HEK293T (cell line): ENCODE results near the gene DGKD.
"Not testable (repeated sequence)": the region's sequence is repeated elsewhere in the genome, so short reads cannot be mapped to it uniquely, and the experiment has no call there.

Experiments used
- CTCF ChIA-PET: fragments of 350-600 bp; formaldehyde crosslinking; extraction: SDS; loops from one replicate; lab custom pipeline; 2021; ENCODE audit warnings: antibody characterized with exemption, inconsistent platforms; lab: Yijun Ruan, JAX
- POLR2A ChIA-PET: fragments of 350-600 bp; formaldehyde crosslinking; extraction: SDS; loops from one replicate; lab custom pipeline; 2020; ENCODE audit warnings: antibody characterized with exemption, inconsistent platforms; lab: Yijun Ruan, JAX
- DNase-seq: peaks from one replicate; pipeline ENCODE4 v3.0.0; 2012; ENCODE audit warnings: mixed read lengths; ENCODE audit errors: extremely low spot score
- ARNT ChIP-seq: fragments of 450-650 bp; IDR thresholded peaks from 2 replicates; pipeline ENCODE4 v1.6.1; 2017; ENCODE audit warnings: mild to moderate bottlenecking
- BHLHE40 ChIP-seq: fragments of 450-650 bp; IDR thresholded peaks from 2 replicates; pipeline ENCODE4 v1.6.1; 2016; ENCODE audit warnings: mild to moderate bottlenecking, moderate library complexity, borderline replicate concordance
- CTBP1 ChIP-seq: fragments of 450-650 bp; IDR thresholded peaks from 2 replicates; pipeline ENCODE4 v1.6.1; 2016; ENCODE audit warnings: borderline replicate concordance
- ELF4 ChIP-seq: fragments of 450-650 bp; IDR thresholded peaks from 2 replicates; pipeline ENCODE4 v1.6.1; 2017; ENCODE audit warnings: antibody characterized with exemption
- FOXA1 ChIP-seq: fragments of 450-650 bp; IDR thresholded peaks from 2 replicates; pipeline ENCODE4 v1.6.1; 2016; ENCODE audit warnings: mild to moderate bottlenecking
- FOXK2 ChIP-seq: fragments of 450-650 bp; IDR thresholded peaks from 2 replicates; pipeline ENCODE4 v1.6.1; 2016; ENCODE audit warnings: mild to moderate bottlenecking
- FOXM1 ChIP-seq: fragments of 450-650 bp; IDR thresholded peaks from 2 replicates; pipeline ENCODE4 v1.6.1; 2017; ENCODE audit warnings: mild to moderate bottlenecking, borderline replicate concordance
- HDGF ChIP-seq: fragments of 450-650 bp; IDR thresholded peaks from 2 replicates; pipeline ENCODE4 v1.6.1; 2017; ENCODE audit warnings: antibody characterized with exemption, borderline replicate concordance
- L3MBTL2 ChIP-seq: fragments of 450-650 bp; conservative IDR thresholded peaks from 2 replicates; pipeline ENCODE4 v1.6.1; 2016; ENCODE audit warnings: mild to moderate bottlenecking
- LEF1 ChIP-seq: fragments of 450-650 bp; IDR thresholded peaks from 2 replicates; pipeline ENCODE4 v1.6.1; 2017; ENCODE audit warnings: mild to moderate bottlenecking, borderline replicate concordance
- NFRKB ChIP-seq: fragments of 450-650 bp; IDR thresholded peaks from 2 replicates; pipeline ENCODE4 v1.6.1; 2016; ENCODE audit warnings: mild to moderate bottlenecking, moderate library complexity
- SP1 ChIP-seq: fragments of 450-650 bp; IDR thresholded peaks from 2 replicates; pipeline ENCODE4 v1.6.1; 2017
- SUZ12 ChIP-seq: fragments of 450-650 bp; IDR thresholded peaks from 2 replicates; pipeline ENCODE4 v1.6.1; 2016; ENCODE audit warnings: mild to moderate bottlenecking
- TARDBP ChIP-seq: fragments of 450-650 bp; IDR thresholded peaks from 2 replicates; pipeline ENCODE4 v1.6.1; 2016
- ZNF384 ChIP-seq: fragments of 450-650 bp; IDR thresholded peaks from 2 replicates; pipeline ENCODE4 v1.6.1; 2016
- TF ChIP-seq, protein P1 (sequence below): fragments of 450-650 bp; IDR thresholded peaks from 2 replicates; pipeline ENCODE4 v1.6.1; 2016

The DGKD gene

DNA sequence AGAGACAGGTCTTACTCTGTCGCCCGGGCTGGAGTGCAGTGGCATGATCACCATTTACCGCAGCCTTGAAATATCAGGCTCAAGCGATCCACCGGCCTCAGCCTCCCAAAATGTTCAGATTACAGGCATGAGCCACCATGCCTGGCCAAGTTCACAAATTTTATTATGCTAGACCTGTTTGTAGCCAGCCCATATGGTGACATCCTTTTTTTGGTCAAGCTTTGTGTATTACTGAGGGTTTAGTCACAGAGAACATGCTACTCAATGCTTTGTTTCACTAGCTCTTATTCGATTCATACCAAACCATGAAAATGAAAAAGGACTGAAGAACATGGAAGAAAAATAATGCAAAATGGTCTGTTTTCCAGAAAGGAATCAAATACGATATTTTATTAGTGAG, 41.4 kb downstream of the DGKD start:
- no peak for DNase-seq
- ChIA-PET POLR2A (no interaction called here), CTCF (no interaction called here)
- no peak for TF ChIP-seq FOXA1
- TF ChIP-seq, protein P1, sequence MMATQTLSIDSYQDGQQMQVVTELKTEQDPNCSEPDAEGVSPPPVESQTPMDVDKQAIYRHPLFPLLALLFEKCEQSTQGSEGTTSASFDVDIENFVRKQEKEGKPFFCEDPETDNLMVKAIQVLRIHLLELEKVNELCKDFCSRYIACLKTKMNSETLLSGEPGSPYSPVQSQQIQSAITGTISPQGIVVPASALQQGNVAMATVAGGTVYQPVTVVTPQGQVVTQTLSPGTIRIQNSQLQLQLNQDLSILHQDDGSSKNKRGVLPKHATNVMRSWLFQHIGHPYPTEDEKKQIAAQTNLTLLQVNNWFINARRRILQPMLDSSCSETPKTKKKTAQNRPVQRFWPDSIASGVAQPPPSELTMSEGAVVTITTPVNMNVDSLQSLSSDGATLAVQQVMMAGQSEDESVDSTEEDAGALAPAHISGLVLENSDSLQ, result no peak
- no peak for TF ChIP-seq CTBP1
- TF ChIP-seq FOXM1, result no peak
- TF ChIP-seq SUZ12, result no peak
- no peak for TF ChIP-seq NFRKB
- no peak for TF ChIP-seq FOXK2
- no peak for TF ChIP-seq LEF1
- no peak for TF ChIP-seq ELF4

DNA sequence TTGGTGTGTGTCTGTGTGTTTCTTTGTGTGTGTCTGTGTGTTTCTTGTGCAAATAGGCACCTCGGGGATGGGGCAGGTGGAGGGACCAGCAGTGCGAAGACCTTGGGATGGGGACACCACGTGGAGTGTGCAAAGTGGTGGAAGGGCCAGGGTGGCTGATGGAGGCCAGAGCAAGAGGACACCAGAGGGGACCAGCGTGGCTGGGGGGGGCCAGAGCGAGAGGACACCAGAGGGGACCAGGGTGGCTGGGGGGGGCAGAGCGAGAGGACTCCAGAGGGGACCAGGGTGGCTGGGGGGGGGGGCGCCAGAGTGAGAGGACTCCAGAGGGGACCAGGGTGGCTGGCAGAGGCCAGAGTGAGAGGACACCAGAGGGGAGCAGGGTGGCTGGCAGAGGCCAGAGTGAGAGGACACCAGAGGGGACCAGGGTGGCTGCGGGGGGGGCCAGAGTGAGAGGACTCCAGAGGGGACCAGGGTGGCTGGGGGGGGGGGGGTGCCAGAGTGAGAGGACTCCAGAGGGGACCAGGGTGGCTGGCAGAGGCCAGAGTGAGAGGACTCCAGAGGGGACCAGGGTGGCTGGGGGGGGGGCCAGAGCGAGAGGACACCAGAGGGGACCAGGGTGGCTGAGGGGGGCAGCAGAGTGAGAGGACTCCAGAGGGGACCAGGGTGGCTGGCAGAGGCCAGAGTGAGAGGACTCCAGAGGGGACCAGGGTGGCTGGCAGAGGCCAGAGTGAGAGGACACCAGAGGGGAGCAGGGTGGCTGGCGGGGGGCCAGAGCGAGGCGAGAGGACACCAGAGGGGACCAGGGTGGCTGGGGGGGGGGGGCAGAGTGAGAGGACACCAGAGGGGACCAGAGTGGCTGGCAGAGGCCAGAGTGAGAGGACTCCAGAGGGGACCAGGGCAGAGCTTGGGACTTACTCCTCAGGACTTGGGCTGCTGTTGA, 42.7 kb downstream of the DGKD start:
- CTCF ChIA-PET, result interaction anchor here (0.8 kb wide), 1 partner anchor 13 kb away, joined by 3 read pairs; no protein-coding TSS in a partner anchor
- DNase-seq, POLR2A ChIA-PET: not testable (repeated sequence)

DNA sequence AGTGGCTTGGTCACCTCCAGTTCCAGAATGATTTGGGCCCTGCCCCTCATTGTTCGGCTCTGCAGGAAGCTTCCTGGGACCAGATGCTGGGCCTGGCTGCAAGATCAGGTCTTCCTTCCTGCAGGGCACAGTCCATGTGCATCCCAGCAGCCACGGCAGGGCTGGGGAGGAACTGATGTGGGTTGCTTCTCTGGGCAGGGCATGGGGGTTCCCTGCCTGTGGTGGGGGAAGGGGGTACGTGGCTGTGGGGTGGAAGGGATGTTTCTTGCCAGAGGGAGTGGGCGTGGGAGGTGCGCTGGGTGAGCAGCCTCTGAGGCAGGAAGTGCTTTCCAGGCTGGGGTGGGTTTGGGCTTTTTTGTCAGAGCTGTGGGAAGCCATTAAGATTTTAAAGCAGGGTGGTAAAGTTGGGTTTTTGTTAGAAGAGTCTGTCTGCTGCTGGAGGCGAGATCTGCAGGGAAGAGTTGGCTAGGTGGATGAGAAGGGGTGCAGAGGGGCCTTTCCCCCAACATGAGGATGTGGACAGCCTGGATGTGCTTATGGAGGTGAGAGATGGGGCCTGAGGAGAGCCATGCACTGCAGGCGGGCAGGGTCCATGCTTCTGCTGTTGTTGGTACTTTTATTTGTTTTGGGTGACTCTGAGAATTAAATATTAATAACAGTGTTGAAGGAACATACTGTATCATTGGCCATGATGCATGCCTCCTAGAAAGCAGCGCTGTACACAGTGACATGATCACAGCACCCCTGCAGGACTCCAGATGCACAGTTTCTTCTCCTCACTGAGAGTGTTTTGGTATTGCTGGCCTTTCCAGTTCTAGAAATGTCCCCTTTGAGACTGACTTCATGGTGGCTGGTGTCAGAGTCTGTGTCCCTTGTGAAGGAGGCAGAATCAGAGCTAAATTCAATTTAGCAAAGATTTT, 45.3 kb downstream of the DGKD start:
- ChIA-PET CTCF (interaction anchor here (0.7 kb wide), 1 partner anchor 15 kb away, joined by 3 read pairs; no protein-coding TSS in a partner anchor), POLR2A (no interaction called here)
- DNase-seq, result no peak
- TF ChIP-seq SP1 (no peak), LEF1 (no peak), FOXA1 (no peak), TARDBP (no peak), FOXK2 (no peak), ZNF384 (no peak), L3MBTL2 (no peak), HDGF (no peak), ELF4 (no peak), ARNT (no peak), NFRKB (no peak), SUZ12 (no peak), CTBP1 (no peak), FOXM1 (no peak), BHLHE40 (no peak)
- TF ChIP-seq, protein P1, result no peak

DNA sequence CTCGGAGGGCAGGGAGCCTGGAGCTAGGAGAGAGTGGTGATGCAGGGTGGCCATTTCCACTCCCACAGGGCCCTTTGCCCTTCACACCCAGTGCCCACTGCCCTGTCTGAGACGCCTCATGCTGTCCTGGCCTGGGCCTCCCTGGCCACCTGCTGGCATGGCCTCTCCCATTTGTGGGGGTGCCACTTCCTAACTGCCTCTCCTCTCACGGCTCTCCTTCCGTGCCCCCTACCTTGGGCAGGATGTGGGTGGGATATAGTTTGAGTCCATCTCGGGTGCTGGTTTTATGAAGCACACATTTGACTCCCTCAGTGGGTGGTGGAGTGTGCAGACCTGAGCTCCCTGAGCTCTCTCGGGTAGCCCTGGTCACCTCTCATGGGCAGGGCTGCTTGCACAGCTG, 46.0 kb downstream of the DGKD start:
- DNase-seq, result no peak
- CTCF ChIA-PET, result no interaction called here
- TF ChIP-seq NFRKB (no peak), ARNT (no peak), FOXA1 (no peak), BHLHE40 (no peak), HDGF (no peak), TARDBP (no peak), L3MBTL2 (no peak)
- TF ChIP-seq, protein P1, result no peak
- POLR2A ChIA-PET, result no interaction called here

DNA sequence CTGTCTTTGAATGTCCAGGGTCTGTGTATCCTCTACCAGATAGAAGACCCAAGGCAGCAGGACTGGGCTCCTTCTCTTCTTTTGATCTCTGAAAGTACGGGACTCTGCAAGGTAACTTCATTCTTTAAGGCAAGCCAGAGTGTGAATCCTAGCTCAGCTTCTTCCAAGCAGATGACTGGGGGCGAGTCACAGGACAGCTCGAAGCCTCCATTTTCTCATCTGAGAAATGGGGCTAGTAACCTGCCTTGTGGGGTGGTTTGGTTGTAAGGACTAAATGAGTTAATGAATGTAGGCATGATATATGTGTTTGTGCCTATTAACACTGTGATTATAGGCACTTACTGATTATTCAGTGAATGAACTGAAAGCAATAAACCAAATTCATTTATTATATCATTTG, 46.7 kb downstream of the DGKD start:
- no peak for DNase-seq
- CTCF ChIA-PET, result no interaction called here
- POLR2A ChIA-PET, result no interaction called here
- no peak for TF ChIP-seq LEF1

DNA sequence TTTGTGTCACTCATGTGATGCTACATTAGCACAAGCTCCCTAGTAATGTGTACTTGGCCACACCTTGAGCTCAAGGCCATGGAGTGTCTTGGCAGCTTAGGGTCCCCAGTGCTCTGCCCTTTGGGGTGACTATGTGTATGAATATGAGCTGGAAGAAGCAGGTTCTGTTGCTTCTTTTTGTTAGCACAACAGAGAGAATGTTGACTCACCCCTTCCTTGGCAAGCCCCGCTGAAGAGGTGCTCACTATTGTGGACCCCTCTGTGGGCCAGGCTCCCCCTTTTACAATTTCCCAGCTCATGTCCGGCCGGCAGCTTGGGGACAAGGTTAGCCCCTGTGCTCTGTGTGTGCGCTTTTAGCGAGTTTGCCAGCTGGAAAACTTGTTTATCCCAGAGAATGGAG, 48.1 kb downstream of the DGKD start:
- no peak for DNase-seq
- ChIA-PET POLR2A (no interaction called here), CTCF (no interaction called here)
- TF ChIP-seq ZNF384, result no peak
- no peak for TF ChIP-seq SUZ12
- no peak for TF ChIP-seq HDGF
- no peak for TF ChIP-seq SP1
- TF ChIP-seq L3MBTL2, result no peak
- no peak for TF ChIP-seq NFRKB
- no peak for TF ChIP-seq LEF1
